ENCODE measurements around the gene THAP11.

DNA sequence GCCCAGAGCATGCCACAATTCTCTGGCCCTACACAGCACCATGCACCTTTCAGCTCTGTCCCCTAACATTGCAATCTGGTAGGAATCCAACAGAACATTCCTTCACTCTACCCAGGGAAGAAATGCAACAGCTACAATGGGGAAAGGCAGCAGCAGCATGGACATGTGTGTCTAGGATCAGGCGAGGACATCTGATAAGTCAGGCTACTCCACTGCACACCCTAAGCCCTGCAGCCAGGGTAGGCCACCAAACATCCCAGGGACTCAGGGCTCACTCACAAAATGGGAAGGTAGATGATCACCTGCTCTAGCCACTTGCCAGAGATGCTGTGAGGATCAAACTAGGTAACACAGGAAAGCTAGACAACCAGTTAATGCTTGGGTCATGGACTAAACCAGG, 40.9 kb upstream of the THAP11 start:
- TF ChIP-seq POLR2A (IDR thresholded peaks at IDR 0.05; ENCODE audit: low read depth, low read length) (no peak), TAF1 (IDR thresholded peaks at IDR 0.05; ENCODE audit: borderline replicate concordance, low read depth, low read length) (no peak), POLR2AphosphoS5 (IDR thresholded peaks at IDR 0.05; ENCODE audit: low read depth, low read length) (no peak)
